GM18499 (cell line): ENCODE data around the gene CACNA1H.
"Not testable (repeated sequence)": the region's sequence is repeated elsewhere in the genome, so short reads cannot be mapped to it uniquely, and the experiment has no call there.

Source experiments
- ATAC-seq: cut with Tn5 transposase; IDR thresholded peaks from one replicate; pipeline ENCODE4 v1.9.1; 2021; ENCODE audit warnings: moderate number of reproducible peaks; ENCODE audit not compliant: insufficient read depth, unreplicated experiment

CACNA1H gene

GRCh38 chr16:1240436-1240835 is 87.5 kb downstream of the CACNA1H start, which contains the start of gene TPSAB1:
TSS of gene TPSAB1 (plus strand) at chr16:1240705. CDS start at chr16:1240939, 234 bp downstream.
- not testable (repeated sequence) for ATAC-seq

- not testable (repeated sequence) for ATAC-seq
Observed at GRCh38 chr16:1241081-1241480, 88.2 kb downstream of the CACNA1H start.

GRCh38 chr16:1243363-1243762 is 90.5 kb downstream of the CACNA1H start:
- ATAC-seq: not testable (repeated sequence)

DNA sequence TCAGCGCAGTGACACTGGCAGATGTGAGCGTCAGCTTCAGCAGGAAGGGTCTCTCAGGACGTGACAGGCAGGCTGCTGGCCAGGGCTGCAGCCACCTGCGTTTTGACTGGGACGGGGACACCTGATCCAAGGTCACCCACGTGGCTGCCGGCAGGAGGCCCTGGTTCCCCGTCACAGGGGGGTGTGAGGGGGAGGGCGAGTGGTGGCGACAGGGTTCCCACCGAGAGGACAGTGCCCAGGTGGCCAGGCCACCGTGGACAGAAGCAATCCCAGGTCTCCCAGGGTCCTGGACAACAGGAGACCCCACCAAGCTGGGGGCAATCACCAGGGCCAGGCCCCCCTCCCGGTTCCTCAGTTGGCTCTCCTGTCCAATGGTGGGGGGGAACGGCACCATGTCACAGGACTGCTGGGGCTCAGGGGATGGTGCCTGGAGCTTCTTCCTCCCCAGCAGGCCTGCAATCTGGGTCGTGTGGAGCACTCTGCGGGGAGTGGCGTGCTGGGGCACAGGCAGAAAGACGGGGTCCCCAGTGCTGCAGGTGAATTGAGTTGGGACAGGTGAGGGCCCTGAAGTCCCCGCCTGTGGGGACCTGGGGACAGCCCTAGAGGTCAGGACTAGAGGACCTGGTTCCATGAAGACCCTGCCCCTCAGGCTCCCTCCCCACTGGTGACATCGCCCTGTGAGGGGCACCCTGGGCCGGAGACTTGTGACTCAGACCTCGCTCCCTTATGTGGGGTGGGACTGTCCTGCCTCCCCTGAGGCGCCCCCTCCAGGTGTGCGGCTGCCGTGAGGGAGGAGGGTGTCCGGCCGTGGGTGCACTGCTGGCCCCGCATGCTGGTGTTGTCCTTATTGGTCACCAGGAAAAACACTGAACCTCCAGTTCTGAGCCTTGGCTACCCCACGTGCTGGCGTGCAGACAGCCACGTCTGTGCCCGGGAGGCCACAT is 91.3 kb downstream of the CACNA1H start:
- not testable (repeated sequence) for ATAC-seq

DNA sequence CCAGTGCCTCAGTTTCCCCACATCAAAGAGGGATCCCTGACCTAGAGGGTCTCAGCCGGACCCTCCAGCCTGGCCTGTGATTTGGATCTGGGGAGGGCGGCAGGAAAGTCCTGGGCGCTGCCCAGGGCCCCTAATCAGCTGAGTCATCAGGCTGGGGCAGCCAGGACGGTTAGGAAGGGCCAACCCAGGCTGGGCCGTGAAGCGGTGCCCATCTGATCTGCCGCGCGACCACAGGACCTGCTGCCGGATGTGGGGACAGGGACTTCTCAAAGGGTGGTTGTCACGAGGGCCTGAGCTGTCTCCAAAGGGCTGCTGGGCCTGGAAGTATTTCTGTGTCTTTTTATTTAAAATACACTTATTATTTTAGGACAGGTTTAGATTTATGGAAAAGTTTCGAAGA is 92.0 kb downstream of the CACNA1H start:
- no peak for ATAC-seq

GRCh38 chr16:1245452-1246020 is 92.6 kb downstream of the CACNA1H start:
- no peak for ATAC-seq

GRCh38 chr16:1247903-1248537 is 95.1 kb downstream of the CACNA1H start:
- not testable (repeated sequence) for ATAC-seq

GRCh38 chr16:1249031-1249755 is 96.3 kb downstream of the CACNA1H start:
- not testable (repeated sequence) for ATAC-seq

GRCh38 chr16:1253701-1254364 is 100.9 kb downstream of the CACNA1H start:
- ATAC-seq: not testable (repeated sequence)

DNA sequence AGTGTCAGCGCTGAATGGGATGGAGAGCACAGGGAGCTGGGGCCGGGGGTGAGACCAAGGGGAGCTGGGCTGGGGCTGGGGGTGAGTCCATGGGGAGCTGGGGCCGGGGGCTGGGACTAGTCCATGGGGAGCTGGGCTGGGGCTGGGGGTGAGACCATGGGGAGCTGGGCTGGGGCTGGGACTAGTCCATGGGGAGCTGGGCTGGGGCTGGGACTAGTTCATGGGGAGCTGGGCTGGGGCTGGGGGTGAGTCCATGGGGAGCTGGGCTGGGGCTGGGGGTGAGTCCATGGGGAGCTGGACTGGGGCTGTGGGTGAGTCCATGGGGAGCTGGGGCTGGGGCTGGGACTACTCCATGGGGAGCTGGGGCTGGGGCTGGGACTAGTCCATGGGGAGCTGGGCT is 101.9 kb downstream of the CACNA1H start:
- ATAC-seq: not testable (repeated sequence)

DNA sequence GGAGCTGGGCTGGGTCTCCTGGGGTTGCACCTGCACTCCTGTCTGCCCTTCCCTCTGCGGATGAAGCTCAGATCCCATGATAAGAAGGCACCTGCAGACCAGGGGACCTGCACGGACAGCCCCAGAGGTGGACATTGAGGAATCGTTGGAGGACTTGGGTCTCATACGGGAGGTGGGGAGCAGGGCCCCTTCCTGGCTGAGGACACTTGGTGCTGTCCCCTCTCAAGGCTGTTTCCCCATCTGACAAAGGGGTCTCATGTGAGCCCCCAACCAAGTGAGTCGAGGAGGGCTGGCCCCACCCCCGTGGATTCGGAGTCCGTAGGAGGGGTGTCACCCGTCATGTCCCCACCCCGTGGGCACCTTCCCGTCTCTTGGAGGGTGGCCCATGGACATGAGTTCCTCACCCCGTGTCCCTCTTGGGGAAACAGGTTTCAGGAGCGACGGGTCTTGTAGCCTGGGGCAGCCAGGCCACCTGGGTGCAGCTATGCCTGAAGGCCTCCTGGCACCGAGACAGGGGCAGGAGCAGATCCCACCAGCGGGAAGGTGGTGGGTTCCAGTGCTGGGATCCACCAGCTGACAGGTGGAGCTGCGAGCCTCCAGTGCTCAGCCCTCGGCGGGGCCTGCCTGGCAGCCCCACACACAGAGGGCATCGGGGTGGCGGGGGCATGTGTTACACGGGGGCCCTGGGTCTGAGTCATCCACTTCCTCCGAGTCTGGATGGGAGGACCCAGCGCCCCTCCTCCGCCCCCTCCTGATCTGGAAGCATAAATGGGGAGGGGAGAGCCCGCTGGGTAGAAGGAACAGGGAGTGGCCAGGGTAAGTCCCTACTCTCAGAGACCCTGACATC is 102.6 kb downstream of the CACNA1H start, which contains the start of gene TPSD1:
Gene TPSD1 (plus strand): TSS at position 794 of the 847 bp plus-strand sequence. CDS start 212 bp downstream, outside the sequence.
- ATAC-seq: not testable (repeated sequence)

DNA sequence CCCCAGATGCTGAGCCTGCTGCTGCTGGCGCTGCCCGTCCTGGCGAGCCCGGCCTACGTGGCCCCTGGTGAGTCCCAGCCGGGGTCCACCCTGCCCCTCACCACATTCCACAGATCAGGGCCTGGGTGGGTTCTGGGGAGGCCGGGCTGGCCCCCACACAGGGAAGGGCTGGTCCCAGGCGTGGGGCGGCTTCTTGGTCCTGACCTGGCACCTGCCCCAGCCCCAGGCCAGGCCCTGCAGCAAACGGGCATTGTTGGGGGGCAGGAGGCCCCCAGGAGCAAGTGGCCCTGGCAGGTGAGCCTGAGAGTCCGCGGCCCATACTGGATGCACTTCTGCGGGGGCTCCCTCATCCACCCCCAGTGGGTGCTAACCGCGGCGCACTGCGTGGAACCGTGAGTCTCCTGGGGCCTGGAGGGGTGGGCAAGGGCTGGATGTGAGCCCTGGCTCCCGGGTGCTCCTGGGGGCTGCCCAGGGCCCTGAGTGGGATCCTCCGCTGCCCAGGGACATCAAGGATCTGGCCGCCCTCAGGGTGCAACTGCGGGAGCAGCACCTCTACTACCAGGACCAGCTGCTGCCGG is 103.5 kb downstream of the CACNA1H start:
- not testable (repeated sequence) for ATAC-seq

DNA sequence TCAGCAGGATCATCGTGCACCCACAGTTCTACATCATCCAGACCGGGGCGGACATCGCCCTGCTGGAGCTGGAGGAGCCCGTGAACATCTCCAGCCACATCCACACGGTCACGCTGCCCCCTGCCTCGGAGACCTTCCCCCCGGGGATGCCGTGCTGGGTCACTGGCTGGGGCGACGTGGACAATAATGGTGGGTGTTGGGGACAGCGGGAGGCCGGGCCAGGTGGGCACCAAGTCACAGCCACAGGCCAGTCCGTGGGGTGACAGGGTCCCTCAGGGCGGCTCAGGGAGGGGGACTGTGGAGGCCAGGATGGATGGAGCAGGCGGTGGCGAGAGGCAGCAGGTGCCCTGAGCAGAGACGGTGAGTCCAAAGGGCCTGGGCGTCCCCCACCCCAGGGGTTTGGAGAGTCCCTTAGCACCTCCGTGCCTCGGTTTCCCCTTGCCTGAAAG is 104.0 kb downstream of the CACNA1H start:
- no peak for ATAC-seq

DNA sequence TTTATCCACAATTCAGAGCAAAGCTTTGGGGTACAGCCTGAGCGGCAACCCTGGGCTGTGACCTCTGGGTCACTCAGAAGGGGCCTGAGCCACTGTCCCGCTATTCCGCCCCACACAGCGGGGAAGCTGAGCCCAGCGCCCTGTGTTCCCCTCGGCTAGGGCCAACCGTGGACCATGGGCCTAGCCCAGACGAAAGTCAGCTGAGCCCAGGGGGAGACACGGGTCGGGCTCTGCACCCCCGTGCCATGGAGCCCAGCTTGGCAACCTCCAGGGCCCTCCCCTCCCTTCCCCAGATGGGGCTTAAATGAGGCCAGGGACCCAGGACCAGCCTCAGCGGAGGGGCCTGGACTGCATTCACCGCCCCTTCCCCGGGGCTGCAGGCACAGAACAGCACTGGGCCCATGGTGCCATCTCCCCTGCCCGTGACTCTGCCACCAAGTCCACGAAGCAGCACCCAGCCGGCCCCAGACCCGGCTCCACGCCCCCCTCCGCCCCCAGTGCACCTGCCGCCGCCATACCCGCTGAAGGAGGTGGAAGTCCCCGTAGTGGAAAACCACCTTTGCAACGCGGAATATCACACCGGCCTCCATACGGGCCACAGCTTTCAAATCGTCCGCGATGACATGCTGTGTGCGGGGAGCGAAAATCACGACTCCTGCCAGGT is 104.8 kb downstream of the CACNA1H start:
- ATAC-seq: no peak

DNA sequence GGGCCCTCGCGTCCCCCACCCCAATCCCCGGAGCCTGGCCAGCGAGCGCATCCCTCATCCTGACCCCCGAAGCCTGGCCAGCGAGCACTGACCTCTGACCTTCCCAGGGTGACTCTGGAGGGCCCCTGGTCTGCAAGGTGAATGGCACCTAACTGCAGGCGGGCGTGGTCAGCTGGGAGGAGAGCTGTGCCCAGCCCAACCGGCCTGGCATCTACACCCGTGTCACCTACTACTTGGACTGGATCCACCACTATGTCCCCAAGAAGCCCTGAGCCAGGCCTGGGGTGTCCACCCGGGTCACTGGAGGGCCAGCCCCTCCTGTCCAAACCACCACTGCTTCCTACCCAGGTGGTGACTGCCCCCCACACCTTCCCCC is 105.3 kb downstream of the CACNA1H start:
- ATAC-seq: no peak

- no peak for ATAC-seq
Observed at GRCh38 chr16:1258906-1259759, 106.2 kb downstream of the CACNA1H start.

DNA sequence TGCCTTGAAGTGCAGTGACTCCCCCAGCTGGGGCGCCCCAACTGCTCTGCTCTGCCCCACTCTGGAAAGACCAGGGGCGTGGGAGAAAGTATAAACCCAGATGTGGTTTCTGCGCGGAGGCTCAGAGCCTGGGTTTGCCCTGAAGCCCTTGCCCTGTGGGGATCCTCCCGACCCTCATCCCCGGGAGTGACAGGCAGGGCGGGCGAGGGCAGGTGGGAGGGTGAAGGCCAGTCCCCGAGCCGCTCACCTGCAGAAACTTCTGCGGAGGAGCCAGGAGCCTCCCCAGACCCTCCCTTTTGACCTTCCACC is 106.8 kb downstream of the CACNA1H start:
- no peak for ATAC-seq
